ENCODE results near the gene TBP. TPM values are rescaled to one million over a fixed set of nuclear protein-coding genes. Genes with fewer than 3 reads are reported as not detected.
A peak's percentile ranks its signal among the peaks of the same experiment; 100 is the strongest.
"Not testable (repeated sequence)": the region's sequence is repeated elsewhere in the genome, so short reads cannot be mapped to it uniquely, and the experiment has no call there.

Gene TBP
- total RNA-seq, 2 donors from 2014 or later = 20.7 to 31.8 TPM

- DNase-seq (ENCODE audit: low spot score) (no peak), ATAC-seq (peak; percentile 63 to 77)
- Mint-ChIP-seq H3K27ac (no peak overlapping the region), H3K4me3 (peak overlapping the region; percentile 34), H3K27me3 (peaks cover 40 to 51% of the 10 kb centered on the region in 2 donors), H3K36me3 (peaks cover 5% of the 10 kb centered on the region), H3K4me1 (ENCODE audit: low read depth in 2 of 2) (peaks cover 19 to 22% of the 10 kb centered on the region in 2 donors), H3K9me3 (no peaks in the 10 kb centered on the region)
These were observed 30.7 kb upstream of the TBP start for GRCh38 chr6:170523256-170524171.

- DNase-seq (ENCODE audit: low spot score) = no peak
- no peak overlapping the region for H3K4me3 Mint-ChIP-seq
- H3K9me3 Mint-ChIP-seq = no peaks in the 10 kb centered on the region
- H3K4me1 Mint-ChIP-seq (ENCODE audit: low read depth in 2 of 2) = peaks cover 19 to 22% of the 10 kb centered on the region in 2 donors
- no peak for ATAC-seq
- peaks cover 34 to 45% of the 10 kb centered on the region in 2 donors for H3K27me3 Mint-ChIP-seq
- H3K27ac Mint-ChIP-seq = no peak overlapping the region
- H3K36me3 Mint-ChIP-seq = peaks cover 3% of the 10 kb centered on the region
These were observed 30.0 kb upstream of the TBP start for GRCh38 chr6:170524172-170524502.

- Mint-ChIP-seq H3K4me1 (ENCODE audit: low read depth in 2 of 2) (peaks cover 19 to 22% of the 10 kb centered on the region in 2 donors), H3K9me3 (no peaks in the 10 kb centered on the region), H3K4me3 (no peak overlapping the region), H3K27me3 (peaks cover 22 to 28% of the 10 kb centered on the region in 2 donors), H3K36me3 (no peaks in the 10 kb centered on the region), H3K27ac (no peak overlapping the region)
- no peak for ATAC-seq
- no peak for DNase-seq (ENCODE audit: low spot score)
These were observed 28.4 kb upstream of the TBP start for GRCh38 chr6:170525795-170526194.

GRCh38 chr6:170527995-170528394, 26.2 kb upstream of the TBP start:
- not testable (repeated sequence) for H3K36me3 Mint-ChIP-seq; ATAC-seq; DNase-seq (ENCODE audit: low spot score); H3K9me3 Mint-ChIP-seq; H3K27ac Mint-ChIP-seq; H3K4me3 Mint-ChIP-seq
- Mint-ChIP-seq H3K4me1 (ENCODE audit: low read depth in 2 of 2) (peaks cover 13% of the 10 kb centered on the region in 2 donors), H3K27me3 (peaks cover 10 to 20% of the 10 kb centered on the region in 2 donors)

GRCh38 chr6:170529839-170530469, 24.2 kb upstream of the TBP start:
- DNase-seq (ENCODE audit: low spot score) = peak; percentile 66

GRCh38 chr6:170532867-170533488, 21.2 kb upstream of the TBP start:
- Mint-ChIP-seq H3K4me3 (no peak overlapping the region), H3K36me3 (peaks cover 21% of the 10 kb centered on the region), H3K9me3 (no peaks in the 10 kb centered on the region), H3K27me3 (no peaks in the 10 kb centered on the region), H3K27ac (no peak overlapping the region), H3K4me1 (ENCODE audit: low read depth in 2 of 2) (peaks cover 0 to 8% of the 10 kb centered on the region in 2 donors)
- DNase-seq (ENCODE audit: low spot score) (no peak), ATAC-seq (no peak)

More at GRCh38 chr6:170529839-170530469, 24.2 kb upstream of the TBP start:
- peak; percentile 59 to 80 for ATAC-seq
- Mint-ChIP-seq H3K36me3 (peaks cover 1% of the 10 kb centered on the region), H3K27me3 (peaks cover 6 to 12% of the 10 kb centered on the region in 2 donors), H3K27ac (no peak overlapping the region), H3K4me3 (no peak overlapping the region), H3K9me3 (no peaks in the 10 kb centered on the region), H3K4me1 (ENCODE audit: low read depth in 2 of 2) (no peaks in the 10 kb centered on the region)

GRCh38 chr6:170533792-170534191, 20.4 kb upstream of the TBP start:
- Mint-ChIP-seq H3K36me3 (peaks cover 25% of the 10 kb centered on the region), H3K27ac (no peak overlapping the region), H3K9me3 (no peaks in the 10 kb centered on the region), H3K4me3 (no peak overlapping the region), H3K27me3 (no peaks in the 10 kb centered on the region), H3K4me1 (ENCODE audit: low read depth in 2 of 2) (peaks cover 3 to 11% of the 10 kb centered on the region in 2 donors)
- no peak for ATAC-seq
- DNase-seq (ENCODE audit: low spot score) = no peak

- Mint-ChIP-seq H3K9me3 (no peaks in the 10 kb centered on the region), H3K27me3 (no peaks in the 10 kb centered on the region), H3K4me3 (no peak overlapping the region), H3K36me3 (peaks cover 32% of the 10 kb centered on the region), H3K27ac (no peak overlapping the region), H3K4me1 (ENCODE audit: low read depth in 2 of 2) (peaks cover 6 to 14% of the 10 kb centered on the region in 2 donors)
- no peak for ATAC-seq
- no peak for DNase-seq (ENCODE audit: low spot score)
These were observed 19.2 kb upstream of the TBP start for GRCh38 chr6:170535004-170535403.

- Mint-ChIP-seq H3K36me3 (peaks cover 46% of the 10 kb centered on the region), H3K4me3 (no peak overlapping the region), H3K4me1 (ENCODE audit: low read depth in 2 of 2) (peaks cover 20 to 23% of the 10 kb centered on the region in 2 donors), H3K27ac (no peak overlapping the region), H3K9me3 (no peaks in the 10 kb centered on the region), H3K27me3 (no peaks in the 10 kb centered on the region)
- no peak for ATAC-seq
- no peak for DNase-seq (ENCODE audit: low spot score)
These were observed 17.5 kb upstream of the TBP start for GRCh38 chr6:170536671-170537070.

GRCh38 chr6:170537329-170537728, 16.8 kb upstream of the TBP start:
- Mint-ChIP-seq H3K9me3 (no peaks in the 10 kb centered on the region), H3K27me3 (no peaks in the 10 kb centered on the region), H3K27ac (no peak overlapping the region), H3K36me3 (peaks cover 46% of the 10 kb centered on the region), H3K4me1 (ENCODE audit: low read depth in 2 of 2) (peaks cover 20 to 23% of the 10 kb centered on the region in 2 donors), H3K4me3 (no peak overlapping the region)
- no peak for ATAC-seq
- DNase-seq (ENCODE audit: low spot score) = no peak

- Mint-ChIP-seq H3K27ac (no peak overlapping the region), H3K4me3 (no peak overlapping the region), H3K9me3 (no peaks in the 10 kb centered on the region), H3K27me3 (no peaks in the 10 kb centered on the region), H3K36me3 (peaks cover 41% of the 10 kb centered on the region), H3K4me1 (ENCODE audit: low read depth in 2 of 2) (peaks cover 20% of the 10 kb centered on the region in 2 donors)
- DNase-seq (ENCODE audit: low spot score) (no peak), ATAC-seq (no peak)
These were observed 12.0 kb upstream of the TBP start for GRCh38 chr6:170542031-170542719.

- no peak for ATAC-seq
These were observed 8.8 kb upstream of the TBP start for GRCh38 chr6:170545405-170545804.

GRCh38 chr6:170552765-170553533, 1.2 kb upstream of the TBP start, which contains the start of gene PSMB1:
PSMB1 (minus strand) TSS chr6:170553307; CDS start chr6:170553242, 65 bp downstream.
- Mint-ChIP-seq H3K27me3 (no peaks in the 10 kb centered on the region), H3K4me3 (no peak within 1 kb of the TSS), H3K27ac (no peak within 1 kb of the TSS), H3K36me3 (peaks cover 12% of the 10 kb centered on the region), H3K9me3 (no peaks in the 10 kb centered on the region), H3K4me1 (ENCODE audit: low read depth in 2 of 2) (peaks cover 31% of the 10 kb centered on the region in 2 donors)
- peak; percentile 93 for DNase-seq (ENCODE audit: low spot score)
- peak; percentile 66 to 80 for ATAC-seq

More at GRCh38 chr6:170545405-170545804, 8.8 kb upstream of the TBP start:
- no peak overlapping the region for H3K4me3 Mint-ChIP-seq
- H3K9me3 Mint-ChIP-seq = no peaks in the 10 kb centered on the region
- DNase-seq (ENCODE audit: low spot score) = no peak
- no peak overlapping the region for H3K27ac Mint-ChIP-seq
- H3K4me1 Mint-ChIP-seq (ENCODE audit: low read depth in 2 of 2) = peaks cover 31 to 37% of the 10 kb centered on the region in 2 donors
- H3K27me3 Mint-ChIP-seq = no peaks in the 10 kb centered on the region
- peaks cover 34% of the 10 kb centered on the region for H3K36me3 Mint-ChIP-seq

All from natural killer cell treated with Interleukin-12 subunit alpha and Interleukin-12 subunit beta and Interleukin-15 and Interleukin-18, amount 100 ng/mL, for 72 hours (primary cell).